ENCODE data around the gene COL21A1.

DNA sequence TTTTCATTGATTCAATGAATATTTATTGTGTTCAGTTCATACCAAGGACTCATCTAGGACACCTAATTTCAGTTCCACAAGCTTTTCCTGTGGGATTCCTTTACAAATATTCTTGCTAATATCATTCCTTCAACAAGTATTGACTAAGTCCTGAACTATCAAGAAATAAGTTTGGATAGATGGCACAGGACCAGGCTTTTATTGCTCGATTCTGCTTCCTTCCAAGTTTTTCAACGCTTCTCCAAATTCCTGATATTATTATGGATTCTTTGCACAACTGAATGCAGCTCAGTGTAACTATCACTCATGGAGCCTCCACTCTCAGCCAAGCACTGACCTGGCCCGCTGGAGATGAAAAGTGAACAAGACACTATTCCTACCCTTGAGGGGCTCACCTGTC lies 32.7 kb upstream of the COL21A1 start:
- no peak for TF ChIP-seq CTCF (IDR thresholded peaks at IDR 0.05; ENCODE audit: low read depth, low read length, poor library complexity, severe bottlenecking)
- TF ChIP-seq EZH2phosphoT487 (IDR thresholded peaks at IDR 0.05; ENCODE audit: borderline replicate concordance, low read length), result no peak
